GM23248 (cell line): ENCODE results near the gene HERPUD1.

ENCODE experiments used
- EZH2 ChIP-seq: fragments of 200-600 bp; sonication (generic); IDR thresholded peaks from 2 replicates; pipeline ENCODE4 v1.6.1; 2018; ENCODE audit warnings: antibody characterized with exemption, mild to moderate bottlenecking; ENCODE audit not compliant: insufficient read depth, poor library complexity, severe bottlenecking
- EZH2phosphoT487 ChIP-seq: fragments of 200-600 bp; sonication (generic); IDR thresholded peaks from 2 replicates; pipeline ENCODE4 v1.6.1; 2018; ENCODE audit warnings: antibody characterized with exemption, moderate library complexity, mild to moderate bottlenecking, low read depth; ENCODE audit not compliant: insufficient read depth

GRCh38 chr16:56929639-56930038 is 2.3 kb upstream of the HERPUD1 start:
- TF ChIP-seq EZH2 = no peak
- no peak for TF ChIP-seq EZH2phosphoT487
